ENCODE data around the gene CCDC63.

- TF ChIP-seq, protein P1, sequence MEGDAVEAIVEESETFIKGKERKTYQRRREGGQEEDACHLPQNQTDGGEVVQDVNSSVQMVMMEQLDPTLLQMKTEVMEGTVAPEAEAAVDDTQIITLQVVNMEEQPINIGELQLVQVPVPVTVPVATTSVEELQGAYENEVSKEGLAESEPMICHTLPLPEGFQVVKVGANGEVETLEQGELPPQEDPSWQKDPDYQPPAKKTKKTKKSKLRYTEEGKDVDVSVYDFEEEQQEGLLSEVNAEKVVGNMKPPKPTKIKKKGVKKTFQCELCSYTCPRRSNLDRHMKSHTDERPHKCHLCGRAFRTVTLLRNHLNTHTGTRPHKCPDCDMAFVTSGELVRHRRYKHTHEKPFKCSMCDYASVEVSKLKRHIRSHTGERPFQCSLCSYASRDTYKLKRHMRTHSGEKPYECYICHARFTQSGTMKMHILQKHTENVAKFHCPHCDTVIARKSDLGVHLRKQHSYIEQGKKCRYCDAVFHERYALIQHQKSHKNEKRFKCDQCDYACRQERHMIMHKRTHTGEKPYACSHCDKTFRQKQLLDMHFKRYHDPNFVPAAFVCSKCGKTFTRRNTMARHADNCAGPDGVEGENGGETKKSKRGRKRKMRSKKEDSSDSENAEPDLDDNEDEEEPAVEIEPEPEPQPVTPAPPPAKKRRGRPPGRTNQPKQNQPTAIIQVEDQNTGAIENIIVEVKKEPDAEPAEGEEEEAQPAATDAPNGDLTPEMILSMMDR (conservative IDR thresholded peaks at IDR 0.05) = no peak
- no peak for TF ChIP-seq ZFX (IDR thresholded peaks at IDR 0.05)
Observed at GRCh38 chr12:110822821-110823415, 23.9 kb upstream of the CCDC63 start.

Data from C4-2B (cell line).